Gastrocnemius medialis (tissue), 4 donors: ENCODE data around the gene MT1E.

Experiments used
- POLR2A ChIP-seq, 2 donors: fragments of 450-650 bp; IDR thresholded peaks; one replicate each; pipeline ENCODE4 v1.6.1; 2017; ENCODE audit warnings: antibody characterized with exemption in 2 of 2, mild to moderate bottlenecking in 2 of 2, moderate library complexity in 2 of 2
- TF ChIP-seq, protein P1 (sequence below), 5 experiments: fragments of 450-650 bp in 3 of 5; fragments of 200-600 bp in 2 of 5; sonication (generic) in 2 of 5; IDR thresholded peaks in 4 of 5; conservative IDR thresholded peaks in 1 of 5; 1 replicate in 4 of 5; 2 replicates in 1 of 5; pipeline ENCODE4 v1.5.1; 2016 to 2019; ENCODE audit warnings: antibody characterized with exemption in 5 of 5, mild to moderate bottlenecking in 3 of 5, moderate library complexity in 3 of 5

DNA sequence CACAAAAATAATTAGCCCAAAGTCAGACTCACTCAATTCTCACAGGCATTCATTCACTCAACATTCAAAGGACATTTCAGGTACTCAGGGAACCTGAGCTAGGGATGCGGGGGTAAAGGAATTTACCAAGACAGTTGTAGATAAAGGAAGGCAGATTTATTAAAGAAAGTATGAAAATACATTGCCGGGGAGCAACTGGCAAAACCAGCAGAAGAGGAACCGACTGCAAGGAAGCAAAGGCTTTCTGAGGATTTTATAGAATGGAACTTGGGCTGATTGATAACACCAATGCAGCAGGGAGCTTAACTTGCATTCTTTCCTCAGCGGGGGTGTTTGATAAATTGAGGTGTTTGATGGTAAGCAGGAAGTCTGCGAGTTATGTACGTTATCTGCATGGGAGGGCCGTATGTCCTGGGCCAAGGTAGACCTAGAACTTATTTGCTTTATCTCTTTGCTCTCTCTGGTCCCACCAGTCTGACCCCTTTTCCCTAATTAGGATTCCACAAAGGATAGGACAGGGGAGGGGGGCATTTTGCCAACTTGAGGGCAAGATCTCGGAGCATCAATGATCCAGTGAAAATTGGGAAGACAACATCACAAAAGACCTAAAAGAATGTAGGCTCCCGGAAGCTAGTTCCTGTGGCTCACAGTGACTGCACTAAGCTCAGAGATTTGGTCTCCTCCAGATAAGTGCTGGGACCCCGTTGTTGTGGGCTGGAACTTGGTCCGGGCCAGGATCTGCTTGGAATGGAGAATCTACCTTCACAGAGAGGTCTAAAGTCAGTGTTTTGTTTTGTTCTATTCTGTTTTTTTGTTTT is 42.0 kb upstream of the MT1E start:
- TF ChIP-seq, protein P1, sequence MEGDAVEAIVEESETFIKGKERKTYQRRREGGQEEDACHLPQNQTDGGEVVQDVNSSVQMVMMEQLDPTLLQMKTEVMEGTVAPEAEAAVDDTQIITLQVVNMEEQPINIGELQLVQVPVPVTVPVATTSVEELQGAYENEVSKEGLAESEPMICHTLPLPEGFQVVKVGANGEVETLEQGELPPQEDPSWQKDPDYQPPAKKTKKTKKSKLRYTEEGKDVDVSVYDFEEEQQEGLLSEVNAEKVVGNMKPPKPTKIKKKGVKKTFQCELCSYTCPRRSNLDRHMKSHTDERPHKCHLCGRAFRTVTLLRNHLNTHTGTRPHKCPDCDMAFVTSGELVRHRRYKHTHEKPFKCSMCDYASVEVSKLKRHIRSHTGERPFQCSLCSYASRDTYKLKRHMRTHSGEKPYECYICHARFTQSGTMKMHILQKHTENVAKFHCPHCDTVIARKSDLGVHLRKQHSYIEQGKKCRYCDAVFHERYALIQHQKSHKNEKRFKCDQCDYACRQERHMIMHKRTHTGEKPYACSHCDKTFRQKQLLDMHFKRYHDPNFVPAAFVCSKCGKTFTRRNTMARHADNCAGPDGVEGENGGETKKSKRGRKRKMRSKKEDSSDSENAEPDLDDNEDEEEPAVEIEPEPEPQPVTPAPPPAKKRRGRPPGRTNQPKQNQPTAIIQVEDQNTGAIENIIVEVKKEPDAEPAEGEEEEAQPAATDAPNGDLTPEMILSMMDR (IDR thresholded peaks at IDR 0.05 in 4 of 5, conservative IDR thresholded peaks at IDR 0.05 in 1 of 5), result no peak
- no peak for TF ChIP-seq POLR2A (IDR thresholded peaks at IDR 0.05)
